Measurements from ENCODE around the gene XYLT2.
"Not testable (repeated sequence)": the region's sequence is repeated elsewhere in the genome, so short reads cannot be mapped to it uniquely, and the experiment has no call there.

The XYLT2 gene

GRCh38 chr17:50389534-50389933 is 43.6 kb downstream of the XYLT2 start:
- DNase-seq (ENCODE audit: low spot score) = no peak

GRCh38 chr17:50392621-50393020 is 46.7 kb downstream of the XYLT2 start:
- DNase-seq (ENCODE audit: low spot score) = no peak

DNA sequence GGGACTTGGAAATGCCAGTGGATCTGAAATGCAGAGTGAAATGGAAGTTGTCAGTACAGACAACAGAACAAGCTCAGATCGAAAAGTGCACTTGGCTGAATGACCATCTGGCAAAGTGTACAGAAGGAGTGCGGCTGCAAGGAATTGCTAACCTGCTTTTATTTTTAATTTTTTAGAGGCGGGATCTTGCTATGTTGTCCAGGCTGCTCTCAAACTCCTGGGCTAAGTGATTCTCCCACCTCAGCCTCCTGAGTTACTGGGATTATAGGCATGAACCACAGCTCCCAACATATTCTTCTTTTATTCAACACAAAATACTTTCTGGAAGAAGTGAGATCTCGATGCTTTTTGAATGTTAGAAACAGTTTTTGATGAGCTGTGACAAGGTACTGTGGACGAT is 47.8 kb downstream of the XYLT2 start:
- no peak for DNase-seq (ENCODE audit: low spot score)

GRCh38 chr17:50394711-50395110 is 48.8 kb downstream of the XYLT2 start:
- no peak for DNase-seq (ENCODE audit: low spot score)

DNA sequence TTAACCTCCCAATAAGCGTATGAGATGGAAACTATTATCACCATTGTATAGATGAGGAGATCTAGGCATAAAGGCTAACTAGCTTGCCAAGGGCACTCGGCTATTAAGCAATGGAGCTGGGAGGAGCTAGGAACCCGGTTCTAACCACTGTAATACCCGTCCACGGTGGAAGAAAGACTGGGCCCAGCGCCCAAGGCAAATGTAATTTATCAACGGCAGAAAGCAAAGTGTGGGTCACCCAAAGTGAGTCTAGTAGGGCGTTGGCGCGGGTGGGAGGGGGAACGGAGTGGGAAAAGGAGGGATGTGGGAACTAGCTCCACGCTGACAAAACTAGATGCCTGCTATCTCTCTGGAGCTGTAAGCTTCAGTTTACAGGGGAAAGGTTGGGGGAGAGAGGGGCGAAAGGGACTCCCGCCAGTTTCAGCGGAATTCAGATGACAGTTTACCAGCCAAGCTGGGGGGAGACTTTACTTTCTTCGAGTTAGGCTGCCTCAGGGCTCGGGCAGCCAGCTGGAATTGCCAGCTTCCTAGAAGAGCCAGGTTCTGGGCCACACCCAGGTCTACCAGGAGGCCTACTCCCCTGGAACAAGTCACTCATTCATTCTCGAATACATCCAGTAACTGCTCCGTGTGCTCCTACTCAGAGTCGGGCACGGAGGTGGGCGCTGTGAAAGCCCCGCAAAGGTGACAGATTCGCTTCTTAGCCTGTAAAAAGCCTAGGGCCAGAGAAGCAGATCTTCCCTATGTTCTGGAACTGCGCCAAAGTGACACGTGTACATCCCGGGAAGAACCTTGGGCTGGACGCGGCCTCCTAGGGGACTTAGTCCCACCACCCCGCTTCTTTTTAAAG is 50.6 kb downstream of the XYLT2 start:
- peak; percentile 27 for DNase-seq (ENCODE audit: low spot score)

GRCh38 chr17:50397111-50397918 is 51.4 kb downstream of the XYLT2 start, which contains the start of gene LRRC59:
Gene LRRC59 (minus strand): TSS chr17:50397523. CDS start chr17:50397317, 206 bp downstream.
- peak; percentile 75 for DNase-seq (ENCODE audit: low spot score)

DNA sequence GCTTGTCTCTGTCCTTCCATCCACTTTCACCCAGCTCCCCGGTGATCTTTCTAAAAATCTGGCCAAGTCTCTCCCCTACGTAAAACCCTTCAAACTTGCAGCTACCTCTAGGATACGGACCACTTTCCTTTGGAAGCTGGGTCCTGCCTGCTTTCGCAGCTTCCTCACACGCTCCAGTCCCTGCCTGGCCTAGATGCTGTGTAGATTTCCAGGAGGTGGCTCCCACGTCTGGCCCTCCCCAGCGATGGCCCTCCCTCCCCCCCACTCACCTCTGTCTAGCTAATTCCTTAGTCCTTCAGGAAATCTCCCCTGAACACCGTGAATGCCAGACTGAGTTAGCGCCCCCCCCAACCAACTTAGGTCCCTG is 52.0 kb downstream of the XYLT2 start:
- no peak for DNase-seq (ENCODE audit: low spot score)

DNA sequence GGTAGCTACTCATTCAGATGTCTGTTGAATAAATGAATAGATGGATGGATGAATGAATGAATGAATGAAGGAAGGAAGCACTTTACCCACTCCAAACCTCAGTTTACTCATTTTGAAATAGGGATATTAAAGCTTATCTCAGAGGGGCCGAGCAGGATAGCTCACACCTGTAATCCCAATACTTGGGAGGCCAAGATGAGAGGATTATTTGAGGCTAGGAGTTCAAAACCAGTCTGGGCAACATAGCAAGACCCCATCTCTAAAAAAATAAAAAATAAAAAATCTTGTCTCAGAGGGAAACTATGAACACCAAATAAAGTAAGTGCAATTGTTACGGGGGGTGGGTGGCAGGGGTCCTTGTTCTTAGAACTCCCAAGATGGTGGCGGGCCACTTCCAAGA is 52.7 kb downstream of the XYLT2 start:
- not testable (repeated sequence) for DNase-seq (ENCODE audit: low spot score)

GRCh38 chr17:50399591-50399990 is 53.7 kb downstream of the XYLT2 start:
- DNase-seq (ENCODE audit: low spot score) = not testable (repeated sequence)

DNA sequence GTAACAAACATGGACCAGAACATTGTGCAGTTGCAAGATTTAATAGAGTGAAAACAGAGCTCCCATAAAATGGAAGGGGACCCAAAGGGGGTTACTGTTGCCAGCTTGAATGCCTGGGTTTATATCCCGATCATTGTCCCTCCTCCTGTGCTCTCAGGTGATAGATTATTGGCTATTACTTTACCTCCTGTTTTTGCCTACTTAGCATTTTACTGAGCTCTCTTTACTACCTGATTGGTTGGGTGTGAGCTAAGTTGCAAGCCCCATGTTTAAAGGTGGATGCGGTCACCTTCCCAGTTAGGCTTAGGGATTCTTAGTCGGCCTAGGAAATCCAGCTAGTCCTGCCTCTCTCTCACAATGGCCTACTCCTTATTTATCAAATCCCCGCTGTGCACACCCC is 59.4 kb downstream of the XYLT2 start:
- not testable (repeated sequence) for DNase-seq (ENCODE audit: low spot score)

GRCh38 chr17:50406578-50406977 is 60.7 kb downstream of the XYLT2 start:
- DNase-seq (ENCODE audit: low spot score) = no peak

DNA sequence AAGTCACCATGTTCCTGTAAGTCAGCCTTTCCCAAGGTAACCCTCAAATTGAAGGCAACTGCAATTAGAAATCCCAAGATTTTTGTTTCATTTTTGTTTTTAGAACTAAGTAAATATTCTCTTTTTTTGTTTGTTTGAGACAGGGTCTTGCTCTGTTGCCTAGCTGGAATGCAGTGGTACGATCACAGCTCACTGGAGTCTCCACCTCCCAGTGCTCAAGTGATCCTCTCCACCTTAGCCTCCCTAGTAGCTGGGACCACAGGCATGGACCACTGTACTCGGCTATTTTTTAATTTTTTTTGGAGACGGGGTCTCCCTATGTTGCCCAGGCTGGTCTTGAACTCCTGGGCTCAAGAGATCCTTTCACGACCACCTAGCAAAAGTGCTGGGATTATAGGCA is 62.0 kb downstream of the XYLT2 start:
- no peak for DNase-seq (ENCODE audit: low spot score)
